ENCODE measurements around the gene PRSS56.

The PRSS56 gene

DNA sequence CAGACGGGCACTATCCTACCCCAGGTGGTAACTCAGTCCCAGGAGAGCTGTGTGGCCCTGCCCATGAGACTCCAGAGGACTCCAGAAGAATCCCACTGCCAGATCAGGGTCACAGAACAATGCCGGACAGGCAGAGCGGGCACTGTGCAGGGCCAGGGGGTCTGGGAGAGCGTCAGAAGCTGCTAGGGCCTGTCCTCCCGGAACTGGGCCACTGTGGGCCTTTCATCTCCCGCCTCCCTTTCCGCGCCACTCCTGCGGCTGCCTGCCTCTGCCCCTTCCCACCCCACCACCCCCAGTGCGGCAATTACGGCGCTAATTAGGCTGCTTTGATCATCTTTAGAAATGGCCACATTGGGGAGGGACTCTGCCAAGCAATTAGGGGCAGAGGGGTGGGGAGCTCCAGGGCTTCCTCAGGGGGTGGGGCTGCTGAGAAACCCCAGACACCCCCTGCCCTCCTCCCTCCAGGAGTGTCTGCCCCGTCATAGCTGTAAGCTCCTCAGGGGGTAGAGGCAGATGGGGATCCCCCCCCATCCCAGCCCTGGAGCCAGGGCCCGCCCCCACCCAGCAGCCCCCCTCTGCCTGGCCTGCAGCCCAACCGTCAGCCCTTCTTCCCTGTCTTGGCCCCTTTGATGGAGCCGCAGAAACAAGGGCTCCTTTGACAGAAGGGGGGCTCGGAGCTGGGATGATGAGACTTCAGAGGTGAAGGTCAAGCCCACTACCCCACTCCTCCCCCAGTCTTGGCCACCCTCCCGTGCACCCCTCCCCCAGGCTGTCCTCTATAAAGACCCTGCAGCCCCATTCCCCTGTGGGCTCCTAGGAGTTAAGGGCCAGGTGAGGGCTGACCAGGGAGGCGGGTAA, at the start of gene PRSS56:
Gene PRSS56, plus strand, starts transcription at position 808 of the 858 bp plus-strand sequence. CDS start 211 bp downstream, outside the sequence.
- no peak for DNase-seq (ENCODE audit: extremely low spot score, insufficient read length, low read depth)
- no peak for FAIRE-seq

DNA sequence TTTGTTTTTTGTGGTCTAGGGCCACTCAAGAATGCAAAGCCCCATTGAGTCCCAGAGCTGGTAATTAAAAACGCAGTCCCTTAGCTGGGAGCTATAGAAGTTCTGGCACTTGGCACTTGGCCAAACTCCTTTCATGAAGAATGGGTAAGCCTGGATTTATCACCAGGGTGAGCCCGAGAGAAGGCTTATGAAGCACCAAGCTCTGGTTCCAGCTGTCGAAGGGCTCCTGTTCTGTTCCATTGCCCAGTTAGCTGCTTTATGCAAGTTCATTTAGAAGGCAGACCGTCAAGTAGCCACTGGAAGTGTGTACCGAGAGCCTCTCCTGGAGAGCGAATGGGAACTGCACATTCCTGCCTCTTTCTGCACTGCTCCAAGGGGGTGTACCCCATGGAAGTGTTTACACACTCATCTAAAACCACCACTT, 46.7 kb upstream of the PRSS56 start:
- no peak for FAIRE-seq

DNA sequence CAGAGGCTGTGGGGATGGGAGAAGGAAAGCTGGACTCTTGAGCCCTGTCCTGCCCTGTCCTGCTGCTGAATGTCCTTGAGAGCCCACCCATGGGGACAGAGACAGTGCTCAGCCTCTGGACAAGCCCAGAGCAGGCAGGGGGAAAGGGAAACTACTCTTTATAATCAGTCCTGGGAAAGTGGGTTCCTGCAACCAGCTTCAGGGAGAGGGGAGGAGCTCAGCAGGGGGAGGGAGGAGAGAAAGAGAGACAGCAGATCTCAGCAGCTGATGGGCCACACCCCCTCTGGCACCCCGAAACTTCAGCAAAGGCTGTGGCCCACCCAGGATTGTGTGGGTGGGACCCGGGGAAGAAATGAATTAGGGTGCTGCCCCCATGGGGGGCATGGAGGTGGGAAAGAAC, 44.1 kb upstream of the PRSS56 start:
- DNase-seq (ENCODE audit: extremely low spot score, insufficient read length, low read depth) (no peak), FAIRE-seq (no peak)

More for the DNA sequence above, 46.7 kb upstream of the PRSS56 start:
- DNase-seq (ENCODE audit: extremely low spot score, insufficient read length, low read depth): no peak

DNA sequence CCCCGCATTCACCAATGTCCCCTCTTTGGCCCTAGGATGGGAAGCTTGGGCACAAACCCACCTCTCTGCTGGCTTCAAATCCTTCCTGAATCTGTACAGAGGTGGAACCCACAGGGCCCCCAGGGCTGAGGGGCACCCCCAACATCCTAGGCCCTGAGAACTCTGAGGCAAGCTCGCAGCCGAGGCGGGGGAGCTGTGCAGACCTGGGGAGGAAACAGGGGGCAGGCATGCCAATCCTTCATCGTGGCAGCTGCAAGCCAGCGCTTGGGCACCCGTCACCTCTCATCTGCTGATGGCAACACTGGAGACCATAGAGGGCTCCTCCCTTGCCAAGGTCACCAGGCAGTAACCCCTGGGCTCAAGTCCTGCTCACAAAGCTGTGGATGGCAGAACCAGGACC, 43.4 kb upstream of the PRSS56 start:
- no peak for FAIRE-seq
- no peak for DNase-seq (ENCODE audit: extremely low spot score, insufficient read length, low read depth)

DNA sequence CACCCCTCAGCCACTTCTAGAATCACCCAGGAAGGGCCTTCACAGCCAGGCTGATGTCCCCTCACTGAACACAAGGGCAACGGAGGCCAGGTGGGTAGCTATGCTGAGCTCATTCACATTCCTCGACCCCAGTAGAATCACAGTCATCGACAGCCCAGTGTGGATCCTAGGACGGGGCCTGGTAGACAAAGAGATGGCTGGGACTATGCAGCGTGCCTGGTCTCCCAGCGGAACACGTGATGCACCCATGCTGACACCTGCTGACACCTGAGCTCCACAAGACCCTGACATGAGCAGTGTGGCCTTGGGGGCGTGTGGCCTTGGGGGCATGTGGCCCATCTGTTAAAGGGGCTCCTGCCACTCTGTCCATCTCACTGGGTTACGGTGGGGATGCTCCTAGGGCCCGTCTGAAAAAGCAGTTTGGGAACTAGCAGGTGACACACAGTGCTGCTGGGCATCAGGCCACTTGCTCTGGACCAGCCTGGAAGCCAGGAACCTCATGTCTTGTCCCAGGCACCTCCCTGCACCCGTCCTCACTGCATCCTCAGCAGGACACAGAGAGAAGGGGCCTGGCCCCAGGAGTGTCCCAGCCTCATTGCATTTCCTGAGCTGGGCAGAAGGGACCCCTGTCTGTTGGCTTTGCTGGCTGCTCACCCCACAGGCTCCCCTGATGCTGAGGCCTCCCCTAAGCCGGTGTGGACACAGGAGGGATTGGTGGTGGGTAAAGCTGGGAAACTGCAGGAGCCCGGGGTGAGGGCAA, 42.3 kb upstream of the PRSS56 start:
- no peak for FAIRE-seq

DNA sequence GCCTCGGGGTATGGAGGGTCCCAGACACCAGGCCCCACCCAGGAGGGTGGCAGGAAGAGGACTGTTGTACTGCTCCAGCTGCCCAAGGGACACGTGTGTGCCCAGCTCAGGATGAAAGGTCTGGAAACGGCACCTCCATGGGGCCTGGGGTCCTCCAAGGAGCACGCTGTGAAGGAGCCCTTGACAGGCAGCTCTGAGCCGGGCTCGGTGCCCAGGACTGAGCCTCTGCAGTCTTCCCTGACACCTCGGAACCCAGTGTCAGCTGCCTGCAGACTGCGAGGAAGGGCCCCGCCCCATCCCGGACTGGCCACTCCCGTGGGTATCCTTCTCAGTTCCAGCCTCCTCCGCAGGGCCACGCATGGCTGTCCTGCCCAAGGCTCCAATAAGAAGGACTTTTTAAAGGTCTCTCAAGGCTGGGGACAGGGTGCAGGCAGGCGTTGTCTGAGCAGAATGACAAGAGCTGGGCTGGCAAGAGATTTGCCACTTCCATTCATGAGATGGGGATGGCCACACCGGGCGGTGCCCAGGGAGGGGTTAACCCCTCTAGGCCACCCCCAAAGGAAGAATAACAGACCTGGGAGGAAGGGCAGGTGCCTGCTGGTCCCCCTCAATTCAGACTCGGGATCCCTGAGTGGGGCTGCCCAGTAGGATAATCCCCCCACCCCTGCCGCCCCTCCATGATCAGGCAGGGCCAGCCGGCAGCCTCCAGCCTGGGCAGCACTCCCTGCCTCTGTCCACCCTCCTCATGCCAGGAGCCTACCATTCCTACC, 41.4 kb upstream of the PRSS56 start:
- no peak for DNase-seq (ENCODE audit: extremely low spot score, insufficient read length, low read depth)
- no peak for FAIRE-seq

More for the DNA sequence above, 42.3 kb upstream of the PRSS56 start:
- no peak for DNase-seq (ENCODE audit: extremely low spot score, insufficient read length, low read depth)

DNA sequence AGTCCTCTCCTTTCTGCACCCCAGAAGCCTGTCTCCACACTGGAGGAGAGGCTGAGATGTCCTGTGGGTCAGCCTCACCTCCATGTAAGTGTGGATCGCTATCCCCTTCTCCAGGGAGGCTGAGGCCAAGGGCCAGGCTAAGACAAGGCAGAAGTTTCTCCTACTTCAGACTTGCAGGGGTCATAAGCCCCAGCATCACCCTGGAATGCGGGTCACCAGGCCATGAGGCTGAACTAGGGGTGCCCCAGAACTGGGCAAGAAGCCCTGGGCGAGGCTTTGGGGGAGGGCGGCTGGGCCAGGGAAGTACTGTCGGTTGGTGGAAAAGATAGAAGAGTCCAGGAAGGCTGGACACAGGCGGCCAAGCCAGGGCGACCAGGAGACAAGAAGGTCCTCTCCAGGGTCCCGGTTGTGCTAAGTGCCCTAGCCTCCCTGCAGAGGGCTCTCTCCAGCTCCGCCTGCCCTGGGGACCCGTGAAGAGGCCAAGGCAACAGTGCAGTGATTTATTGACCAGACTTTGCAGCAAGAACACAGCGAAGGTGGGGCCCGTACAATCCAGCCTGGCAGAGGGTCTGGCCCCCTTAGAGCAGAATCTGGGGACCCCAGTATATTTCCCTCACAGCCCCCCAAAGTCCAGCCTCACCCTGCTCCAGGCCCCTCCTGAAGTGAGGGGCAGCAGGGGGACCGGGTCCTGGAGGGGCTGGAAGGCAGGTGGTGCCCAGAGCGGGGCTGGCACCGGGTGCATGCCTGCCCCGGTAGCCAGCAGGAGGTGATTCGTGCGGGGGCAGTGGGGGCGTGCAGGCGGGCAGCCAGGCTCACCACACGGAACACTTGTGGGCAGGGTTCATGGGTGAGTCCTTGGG, 40.6 kb upstream of the PRSS56 start:
- FAIRE-seq (no peak), DNase-seq (ENCODE audit: extremely low spot score, insufficient read length, low read depth) (no peak)

DNA sequence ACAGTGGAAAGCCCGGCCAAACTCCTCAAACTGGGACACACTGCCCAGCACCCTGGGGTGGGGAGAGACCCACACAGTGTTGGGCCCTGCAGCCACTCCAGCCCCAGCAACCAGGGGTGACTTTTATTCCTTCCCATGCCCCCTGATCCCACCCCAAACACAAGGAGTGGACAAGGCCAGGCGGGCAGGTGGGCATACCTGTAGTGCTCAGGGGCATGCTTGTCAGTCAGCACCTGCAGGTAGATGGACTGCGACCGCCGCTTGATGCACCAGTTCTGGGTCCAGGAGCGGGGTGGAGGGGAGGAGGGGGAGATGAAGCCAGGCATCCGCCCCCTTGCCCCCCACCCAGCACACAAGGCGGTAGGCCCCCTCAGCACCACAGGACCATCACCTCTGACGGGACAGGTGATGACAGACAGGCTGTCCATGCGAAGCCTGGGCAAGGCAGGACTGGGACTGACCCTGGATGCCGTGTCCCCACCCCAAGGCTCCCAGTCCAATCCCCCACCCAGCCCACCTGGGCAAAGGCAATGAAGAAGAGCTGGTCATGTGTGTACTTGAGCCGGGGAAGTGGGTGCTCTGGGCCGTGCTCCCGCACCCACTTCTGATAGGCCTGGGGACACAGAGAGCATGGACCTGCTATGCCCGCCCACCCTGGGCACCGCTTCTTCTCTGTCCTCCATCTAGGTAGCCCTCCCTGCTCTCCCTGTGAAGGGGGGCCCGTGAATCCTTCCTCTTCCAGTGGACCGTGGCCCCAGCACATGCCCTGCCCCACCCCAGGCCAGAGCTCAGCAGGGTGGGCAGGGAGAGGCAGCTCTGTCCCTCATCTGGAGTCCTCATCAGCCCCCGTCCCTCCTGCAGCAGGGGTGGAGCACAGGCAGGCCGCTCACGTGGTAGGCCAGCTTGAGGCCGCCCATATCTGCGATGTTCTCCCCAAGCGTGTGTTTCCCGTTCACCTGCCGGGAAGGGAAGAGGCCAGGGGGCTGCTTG, 39.7 kb upstream of the PRSS56 start:
- DNase-seq (ENCODE audit: extremely low spot score, insufficient read length, low read depth) (no peak), FAIRE-seq (no peak)

DNA sequence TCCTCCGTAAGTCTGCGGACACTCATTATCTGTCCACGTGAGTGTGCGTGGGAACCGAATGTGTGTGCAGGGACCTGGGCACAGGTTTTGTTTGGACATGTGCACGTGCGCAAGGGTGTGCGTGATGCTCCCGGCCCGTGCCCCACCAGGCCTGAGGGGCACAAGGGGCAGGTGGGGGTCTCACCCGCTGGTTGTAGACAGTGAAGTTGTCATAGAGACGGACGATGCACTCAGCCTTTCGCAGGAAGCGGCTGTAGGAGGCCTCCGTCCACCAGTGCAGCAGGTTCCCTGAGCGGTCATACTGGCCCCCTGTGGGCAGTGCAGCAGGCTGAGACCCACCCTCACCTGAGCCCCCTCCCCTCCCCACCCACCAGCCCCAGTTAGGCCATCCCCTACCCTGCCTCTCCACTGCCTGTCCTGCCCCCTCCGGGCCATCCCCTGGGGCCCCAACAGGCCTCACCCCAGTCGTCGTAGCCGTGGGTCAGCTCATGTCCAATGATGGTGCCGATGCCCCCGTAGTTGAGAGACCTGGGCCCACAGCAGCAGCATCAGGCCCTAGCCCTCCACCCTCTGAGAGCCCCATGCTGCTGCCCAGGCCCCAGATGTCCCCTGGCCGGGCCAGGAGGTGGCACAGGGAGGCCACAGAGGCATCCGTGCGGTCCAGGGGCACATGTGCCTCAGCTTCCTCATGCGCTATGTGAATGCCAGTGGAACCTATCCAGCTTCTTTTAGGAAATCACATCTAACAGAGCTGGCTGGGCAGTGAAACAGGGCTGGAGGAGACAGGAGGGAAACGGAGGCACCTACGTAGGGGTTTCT, 38.7 kb upstream of the PRSS56 start:
- DNase-seq (ENCODE audit: extremely low spot score, insufficient read length, low read depth): no peak
- no peak for FAIRE-seq

DNA sequence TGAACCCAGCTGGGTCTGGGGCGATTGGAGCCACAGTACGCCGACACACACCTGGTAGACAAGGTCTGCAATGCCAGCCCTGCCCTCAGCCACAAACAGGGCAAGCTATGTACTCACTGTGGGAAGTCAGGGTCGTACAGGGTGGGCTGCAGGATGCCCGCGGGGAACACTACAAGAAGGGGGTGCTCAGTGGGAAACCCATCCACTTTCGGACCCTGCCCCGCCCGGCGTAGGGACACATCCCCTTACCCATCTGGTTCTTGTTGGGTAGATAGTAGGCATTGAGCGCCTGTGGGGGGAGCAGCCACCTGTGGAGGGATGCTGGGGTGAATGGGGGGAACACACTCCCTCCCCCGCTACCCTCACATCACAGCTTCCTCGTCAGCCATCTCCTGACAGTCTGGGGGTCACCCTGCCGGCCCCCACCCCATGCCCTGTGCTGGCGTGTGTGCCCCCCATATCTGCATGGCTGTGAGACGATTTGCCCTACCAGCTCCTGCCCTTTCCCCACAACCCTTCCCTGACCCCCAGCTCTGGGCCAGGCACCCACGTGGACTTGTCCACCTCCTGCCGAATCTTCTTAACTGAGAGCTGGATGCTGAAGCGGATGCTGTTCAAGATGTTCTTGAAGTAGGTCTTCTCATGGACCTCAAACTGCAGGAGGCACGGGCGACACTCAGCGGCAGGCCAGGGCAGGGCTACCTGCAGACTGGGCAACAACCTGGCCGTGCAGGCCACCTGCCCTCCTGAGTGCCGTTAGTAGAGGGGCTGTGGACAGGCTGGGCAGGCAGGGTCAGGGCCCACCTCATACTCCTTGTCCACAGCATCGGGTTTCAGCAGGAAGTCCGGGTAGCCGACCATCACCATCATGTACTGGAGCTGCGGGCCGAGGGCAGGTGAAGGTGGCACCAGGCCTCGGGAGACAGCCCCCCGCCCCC, 37.6 kb upstream of the PRSS56 start:
- FAIRE-seq (no peak), DNase-seq (ENCODE audit: extremely low spot score, insufficient read length, low read depth) (no peak)

DNA sequence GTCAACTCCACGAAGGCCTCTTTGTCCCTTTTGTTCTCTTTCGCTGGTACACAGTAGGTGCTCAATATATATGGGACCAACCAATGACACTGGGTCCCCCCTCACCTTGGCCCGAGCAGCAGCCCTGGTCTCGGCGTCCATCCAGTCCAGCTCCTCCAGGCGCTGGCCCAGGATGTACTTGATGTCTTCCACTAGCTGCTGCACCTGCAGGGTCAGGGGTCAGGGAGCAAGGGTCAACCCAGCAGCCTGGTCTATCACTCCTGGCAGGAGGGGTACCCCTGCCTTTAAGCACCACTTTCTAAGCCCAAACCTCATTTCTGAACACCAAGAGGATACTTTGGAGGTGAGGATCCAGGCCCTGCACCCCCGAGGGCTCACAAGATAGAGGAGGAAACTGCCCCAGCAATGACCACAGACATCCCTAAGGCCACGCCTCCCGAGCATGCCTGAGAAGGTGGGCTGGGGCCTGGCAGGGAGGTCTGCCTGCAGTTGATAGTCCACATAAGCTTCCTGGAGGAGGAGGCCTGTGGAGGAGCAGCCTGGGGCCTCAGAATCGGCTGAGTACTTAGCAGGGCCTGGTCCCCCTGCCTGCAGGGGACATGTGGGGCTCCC, 36.8 kb upstream of the PRSS56 start:
- DNase-seq (ENCODE audit: extremely low spot score, insufficient read length, low read depth): no peak

DNA sequence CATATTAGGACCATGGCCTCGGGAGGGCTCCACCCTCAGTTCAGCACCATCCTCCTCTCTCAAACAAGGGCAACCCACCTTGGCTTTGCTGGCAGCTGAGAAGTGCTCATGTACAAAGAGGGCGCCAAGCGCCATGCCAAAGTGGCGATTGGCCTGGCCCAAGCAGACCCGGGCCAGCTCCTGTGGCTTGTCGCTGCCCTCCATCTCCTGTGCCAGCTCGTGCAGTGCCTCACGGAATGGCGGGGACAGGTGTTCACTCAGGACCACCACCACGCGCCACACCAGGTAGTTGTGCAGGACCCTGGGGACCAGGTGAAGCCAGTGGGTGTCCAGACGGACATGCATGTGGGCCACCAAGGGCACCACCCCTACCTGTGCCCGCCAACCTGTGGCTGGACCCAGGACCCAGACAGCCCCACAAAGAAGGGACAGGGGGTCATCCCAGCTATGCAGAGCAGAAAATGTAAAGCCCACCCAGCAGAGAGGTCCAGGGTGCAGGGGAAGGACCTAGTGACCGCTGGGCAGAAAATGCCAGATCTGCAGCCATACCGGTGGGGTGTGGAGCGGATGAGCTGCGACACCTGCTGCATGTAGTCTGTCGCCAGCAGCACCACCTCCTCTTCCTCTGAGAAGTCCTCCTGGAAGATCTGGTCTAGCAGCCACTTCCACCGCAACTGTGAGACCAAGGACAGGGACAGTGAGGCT, 36.1 kb upstream of the PRSS56 start:
- DNase-seq (ENCODE audit: extremely low spot score, insufficient read length, low read depth): no peak
- FAIRE-seq: no peak

More for the DNA sequence above, 36.8 kb upstream of the PRSS56 start:
- no peak for FAIRE-seq

DNA sequence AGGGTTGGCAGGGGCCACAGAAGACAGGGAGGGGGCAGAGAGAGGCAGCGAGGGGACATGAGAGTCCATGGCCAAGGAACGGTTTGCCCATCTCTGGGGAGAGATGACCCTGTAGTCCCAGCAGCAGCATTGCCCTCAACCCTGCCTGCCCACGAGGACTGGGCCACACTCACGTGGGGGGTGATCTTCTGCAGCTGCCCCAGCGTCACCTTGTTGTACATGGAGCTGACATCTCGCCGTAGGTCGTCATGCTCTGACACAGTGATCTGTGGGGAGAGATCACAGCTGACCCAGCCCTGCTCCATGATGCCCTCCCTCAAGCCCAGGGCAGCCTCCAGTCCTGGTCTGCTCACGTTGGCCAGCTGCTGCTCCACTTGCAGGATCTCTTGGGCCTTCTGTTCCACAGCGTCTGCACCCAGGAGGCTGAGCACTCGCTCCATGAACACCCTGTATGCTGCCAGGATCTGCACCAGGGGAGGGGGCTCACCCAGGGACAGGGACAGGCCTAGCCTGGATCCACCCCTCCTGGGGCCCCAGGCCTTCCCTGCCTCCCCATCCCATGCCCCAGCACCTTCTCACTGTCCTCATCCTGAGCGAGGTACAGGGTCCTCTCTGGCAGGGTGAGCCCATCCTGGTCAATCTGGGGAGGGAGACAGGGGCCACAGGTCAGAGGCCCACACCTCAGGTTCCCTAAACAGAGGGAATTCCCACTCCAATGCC, 35.4 kb upstream of the PRSS56 start:
- FAIRE-seq: no peak
- DNase-seq (ENCODE audit: extremely low spot score, insufficient read length, low read depth): no peak

DNA sequence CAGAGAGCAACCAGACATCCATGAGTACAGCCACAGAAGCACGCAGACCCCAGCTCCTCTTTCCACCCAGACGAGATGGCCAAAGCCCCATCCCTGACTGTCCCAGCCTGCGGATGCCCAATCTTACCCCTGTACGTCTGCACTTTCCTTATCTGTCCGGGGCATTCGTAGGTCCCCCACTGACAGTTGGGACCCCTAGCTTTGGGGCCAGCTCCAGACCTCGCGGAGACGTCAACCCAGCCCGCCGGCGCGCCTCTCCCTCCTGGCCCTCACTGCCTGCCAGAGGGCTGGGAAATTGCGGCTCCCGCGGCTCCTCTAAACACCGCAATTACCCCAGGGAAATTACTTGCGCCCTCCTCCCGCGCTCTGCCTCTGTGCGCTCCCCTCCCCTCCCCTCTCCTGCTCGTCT, 34.8 kb upstream of the PRSS56 start:
- no peak for DNase-seq (ENCODE audit: extremely low spot score, insufficient read length, low read depth)
- FAIRE-seq: no peak

Measured in GM18507 (cell line).